Embryonic facial prominence (tissue), 1 donor: ENCODE results near the gene CD8B2.
"Not testable (repeated sequence)": the region's sequence is repeated elsewhere in the genome, so short reads cannot be mapped to it uniquely, and the experiment has no call there.

ENCODE experiments used
- DNase-seq: peaks from one replicate; pipeline ENCODE4 v3.0.0-alpha.2; 2016; ENCODE audit errors: extremely low spot score

The CD8B2 gene

GRCh38 chr2:106551417-106552130, 64.4 kb downstream of the CD8B2 start:
- DNase-seq, result no peak

GRCh38 chr2:106552921-106553320, 65.8 kb downstream of the CD8B2 start:
- no peak for DNase-seq

DNA sequence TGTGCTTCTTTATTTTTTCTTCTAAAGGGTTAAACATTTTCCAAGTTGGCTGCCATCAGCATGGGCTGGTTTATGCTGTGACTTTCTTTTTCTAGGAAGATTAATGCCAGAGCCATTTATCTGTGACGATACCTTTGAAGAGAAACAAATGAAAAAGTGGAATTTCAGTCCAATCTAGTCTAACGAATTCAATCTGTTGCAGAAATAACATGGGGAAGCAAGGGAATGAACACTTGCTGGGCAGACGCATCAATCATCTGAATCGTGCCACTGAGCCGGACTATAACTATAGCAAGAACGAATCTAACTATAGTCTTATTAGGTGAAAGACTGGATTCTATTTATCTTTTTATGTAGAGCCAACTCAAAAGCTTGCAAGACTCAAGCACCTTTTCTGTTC, 66.2 kb downstream of the CD8B2 start:
- no peak for DNase-seq

GRCh38 chr2:106554411-106554810, 67.2 kb downstream of the CD8B2 start:
- DNase-seq, result no peak

DNA sequence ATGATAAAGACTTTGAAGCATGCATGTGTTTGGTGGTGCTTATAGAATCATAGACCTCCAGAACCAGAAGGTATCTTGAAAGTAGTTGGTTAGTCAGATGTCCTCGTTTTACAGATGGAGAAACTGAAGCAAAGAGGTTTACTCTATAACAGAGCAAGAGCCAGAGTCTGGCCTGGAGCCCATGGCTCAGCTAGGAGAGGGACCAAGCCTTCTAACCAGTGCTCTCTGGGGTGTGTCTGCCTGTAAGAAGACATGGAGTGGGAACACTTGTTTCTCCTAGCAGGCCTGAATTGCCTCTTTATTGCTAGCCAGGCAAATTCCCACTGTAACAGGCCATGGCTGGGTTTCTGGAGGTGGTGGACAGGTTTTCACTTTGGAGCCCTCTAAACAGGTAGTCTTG, 67.9 kb downstream of the CD8B2 start:
- DNase-seq, result no peak

DNA sequence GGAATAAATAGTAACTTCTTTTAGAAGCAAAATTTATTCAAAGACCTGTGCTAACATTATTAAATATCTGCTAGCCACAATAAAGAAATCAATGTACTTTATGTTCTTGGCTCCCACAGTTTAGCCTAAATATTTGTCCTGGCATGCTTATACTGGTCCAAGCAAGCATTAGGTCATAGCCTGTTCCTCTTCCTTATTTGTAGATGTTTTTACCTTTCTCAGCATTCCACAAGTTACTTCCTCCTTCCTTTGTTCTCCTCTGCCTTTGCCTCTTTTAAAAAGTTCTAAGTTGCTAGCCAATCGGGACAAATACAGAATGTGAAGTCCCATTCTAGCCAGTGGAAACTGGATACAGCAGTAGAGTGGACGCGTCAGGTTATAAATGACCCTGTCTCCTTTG, 72.6 kb downstream of the CD8B2 start:
- DNase-seq, result not testable (repeated sequence)

DNA sequence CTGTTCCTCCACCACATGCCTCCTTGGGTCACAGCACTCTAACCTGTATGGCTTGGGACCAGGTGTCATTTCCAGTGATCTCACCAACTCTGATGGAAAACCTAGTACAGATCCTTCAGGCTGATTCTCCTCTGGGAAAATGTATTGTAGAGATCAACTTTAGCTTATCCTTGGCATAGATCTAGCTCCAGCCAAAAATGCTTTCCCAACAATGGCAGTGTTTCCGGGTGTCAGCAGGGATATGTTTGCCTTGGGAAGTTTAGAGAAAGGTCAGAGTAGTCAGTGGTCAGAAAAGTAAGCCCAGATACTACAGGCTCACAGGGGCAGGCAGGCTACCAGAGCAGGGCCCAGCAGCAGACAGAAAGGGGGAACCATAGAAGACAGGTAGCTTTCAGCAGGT, 73.6 kb downstream of the CD8B2 start:
- DNase-seq, result no peak

DNA sequence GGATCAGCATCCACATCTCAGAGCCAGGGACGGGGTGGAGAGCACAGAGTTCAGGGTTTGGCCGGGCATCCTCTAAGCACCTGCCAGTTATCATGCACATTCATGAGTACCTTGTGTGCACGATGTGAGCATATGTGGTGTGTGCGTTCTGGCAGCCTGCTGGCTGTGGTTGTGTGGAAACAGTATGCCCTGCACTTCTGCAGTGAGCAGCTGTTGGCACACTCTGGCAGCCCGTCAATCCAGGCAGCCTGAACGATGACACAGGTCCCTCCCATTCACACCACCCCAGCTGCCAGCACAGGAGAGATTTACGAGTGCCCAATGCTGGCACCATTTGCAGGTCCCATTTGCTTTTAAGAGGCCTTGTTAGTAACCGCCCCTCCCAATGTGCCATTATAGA, 74.2 kb downstream of the CD8B2 start:
- DNase-seq, result no peak

DNA sequence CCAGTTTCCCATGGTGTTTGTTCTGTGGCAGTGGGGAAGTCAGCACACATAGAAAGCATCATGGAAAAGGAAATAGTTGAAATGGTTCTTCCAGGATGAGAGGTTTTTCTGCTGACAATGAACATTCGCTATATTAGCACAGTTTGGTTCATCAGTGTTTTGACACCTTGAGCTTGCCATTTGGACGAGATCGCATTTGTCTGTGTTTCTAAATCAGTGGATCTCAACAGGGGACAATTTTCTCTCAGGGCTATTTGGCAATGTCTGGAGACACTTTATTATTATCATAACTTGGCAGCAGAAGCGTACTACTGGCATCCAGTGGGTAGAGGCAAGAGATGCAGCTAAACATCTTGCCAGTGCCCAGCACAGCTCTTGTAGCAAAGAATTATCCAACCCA, 74.6 kb downstream of the CD8B2 start:
- DNase-seq, result no peak

DNA sequence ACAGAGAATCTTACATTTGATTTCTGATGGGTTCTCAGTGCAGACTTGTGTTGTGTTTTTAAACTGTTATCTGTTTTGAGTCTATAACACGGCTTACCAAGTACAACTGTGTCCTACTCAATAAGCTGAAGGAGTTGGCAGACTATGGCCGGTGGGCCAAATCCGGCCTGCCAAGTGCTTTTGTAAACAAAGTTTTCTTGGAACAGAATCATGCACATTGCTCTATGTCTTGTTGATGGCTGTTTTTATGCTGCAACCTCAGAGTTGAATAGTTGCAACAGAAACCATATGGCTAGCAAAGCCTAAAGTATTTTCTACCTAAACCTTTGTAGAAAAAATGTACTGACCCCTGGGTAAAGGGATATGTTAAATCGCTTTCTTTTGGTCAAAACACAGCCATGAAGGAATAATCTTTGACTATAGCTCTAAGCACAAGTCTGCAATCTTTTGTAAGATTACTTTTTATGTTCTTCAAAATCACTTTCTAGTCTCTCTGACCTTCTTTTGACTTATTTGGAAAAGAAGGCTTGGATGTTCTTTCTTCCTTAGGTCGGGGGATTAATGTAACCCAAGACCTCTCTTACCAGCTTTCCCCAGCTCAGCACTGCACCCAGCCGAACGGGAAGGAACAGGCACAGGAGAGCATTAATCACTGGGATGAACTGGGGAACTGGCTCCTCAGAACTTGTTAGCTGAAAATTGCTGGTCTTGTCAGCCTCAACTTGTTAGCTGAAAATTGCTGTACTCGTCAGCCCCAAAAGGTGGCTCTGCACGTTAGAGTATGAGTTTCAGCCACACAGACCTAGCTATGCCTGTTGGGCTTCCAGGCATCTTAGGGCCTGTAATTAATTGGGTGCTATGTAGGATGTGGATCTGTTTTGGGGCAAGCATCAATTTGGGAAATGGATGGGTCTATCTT, 75.4 kb downstream of the CD8B2 start:
- no peak for DNase-seq

DNA sequence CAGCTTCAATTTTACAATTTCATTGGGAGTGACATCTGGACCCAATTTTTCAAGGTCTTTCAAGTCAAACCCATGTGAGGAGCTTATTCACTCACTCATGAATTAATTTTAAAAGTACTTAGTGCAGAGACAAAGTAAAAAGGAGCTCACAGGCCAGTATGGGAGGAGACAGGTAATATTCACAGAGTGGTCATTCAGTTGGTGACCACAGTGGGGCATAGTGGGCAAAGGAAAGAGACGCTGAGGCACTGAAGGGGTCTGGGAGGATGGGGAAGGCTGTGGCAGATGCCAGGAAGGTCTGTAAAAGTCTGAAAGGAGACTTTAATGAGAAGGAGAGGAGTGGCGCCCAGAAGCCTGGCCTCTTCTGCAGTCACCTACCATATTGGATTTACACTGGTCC, 76.0 kb downstream of the CD8B2 start:
- no peak for DNase-seq

DNA sequence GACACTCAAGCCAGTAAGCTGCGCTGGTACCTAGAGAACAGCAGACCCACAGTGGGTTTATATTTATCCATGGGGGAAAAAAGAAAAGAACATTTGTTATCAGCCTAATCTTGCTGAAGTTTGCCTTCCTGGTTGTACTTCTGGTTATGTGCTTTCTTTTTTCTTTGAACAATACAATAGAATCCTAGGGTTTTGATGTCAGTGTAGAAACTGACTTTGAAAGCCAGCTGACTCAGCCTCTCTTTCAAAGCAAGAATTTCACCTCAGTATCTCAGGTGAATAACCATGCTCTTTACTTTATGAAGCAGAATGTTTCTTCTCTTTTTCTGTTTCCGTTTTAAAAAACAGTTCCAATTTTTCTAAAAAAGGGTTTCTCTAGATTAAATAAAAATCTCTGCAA, 78.4 kb downstream of the CD8B2 start:
- DNase-seq, result no peak

DNA sequence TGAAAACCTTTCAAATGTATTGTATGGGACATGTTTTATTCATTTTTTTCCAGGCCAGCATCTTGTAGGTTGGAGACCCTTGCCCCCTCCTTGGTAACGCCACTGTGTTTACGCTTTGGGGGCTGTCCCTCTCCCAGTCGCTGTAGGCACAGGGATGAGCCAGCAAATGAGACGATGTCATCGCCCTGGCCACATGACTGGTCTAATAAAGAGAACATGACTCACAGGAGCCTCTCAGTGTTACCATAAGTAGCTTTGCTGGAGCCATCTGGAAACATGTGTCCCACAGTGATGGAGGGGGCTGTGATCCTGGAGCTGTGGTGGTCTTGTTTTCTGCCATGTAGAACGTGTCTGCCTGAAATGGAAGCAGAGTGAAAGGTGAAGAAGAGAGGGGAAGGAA, 78.9 kb downstream of the CD8B2 start:
- DNase-seq, result no peak

- DNase-seq, result not testable (repeated sequence)
Measured at GRCh38 chr2:106566484-106566883, 79.3 kb downstream of the CD8B2 start.

DNA sequence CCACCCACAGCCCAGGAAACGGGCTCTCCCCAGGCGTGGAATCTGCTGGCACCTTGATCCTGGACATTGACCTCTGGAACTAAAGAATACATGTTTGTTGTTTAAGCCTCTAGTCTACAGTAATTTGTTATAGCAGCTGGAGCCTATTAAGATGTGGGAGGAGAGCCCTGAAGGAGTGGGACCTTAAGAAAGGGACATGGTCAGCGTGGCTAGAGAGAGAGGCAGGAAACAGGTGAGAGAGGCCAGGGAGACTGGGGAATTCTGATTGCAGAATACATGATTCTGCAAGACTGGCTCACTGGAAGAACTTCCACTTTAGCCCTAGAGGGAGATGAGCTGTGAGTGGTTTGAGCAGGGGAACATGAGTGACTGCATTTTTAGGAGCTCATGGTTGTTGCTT, 83.2 kb downstream of the CD8B2 start:
- DNase-seq, result no peak
